Body of pancreas (tissue), 4 donors: ENCODE measurements around the gene CDH4.

Experiments used
- POLR2A ChIP-seq, 3 donors: fragments of 450-650 bp; IDR thresholded peaks; one replicate each; pipeline ENCODE4 v1.6.1; 2016; ENCODE audit warnings: antibody characterized with exemption in 3 of 3, mild to moderate bottlenecking in 2 of 3
- TF ChIP-seq, protein P1 (sequence below), 7 experiments: fragments of 450-650 bp in 4 of 7; fragments of 200-600 bp in 3 of 7; sonication (generic) in 3 of 7; IDR thresholded peaks; one replicate each; pipeline ENCODE4 v1.5.1; 2016 to 2019; ENCODE audit warnings: antibody characterized with exemption in 7 of 7

DNA sequence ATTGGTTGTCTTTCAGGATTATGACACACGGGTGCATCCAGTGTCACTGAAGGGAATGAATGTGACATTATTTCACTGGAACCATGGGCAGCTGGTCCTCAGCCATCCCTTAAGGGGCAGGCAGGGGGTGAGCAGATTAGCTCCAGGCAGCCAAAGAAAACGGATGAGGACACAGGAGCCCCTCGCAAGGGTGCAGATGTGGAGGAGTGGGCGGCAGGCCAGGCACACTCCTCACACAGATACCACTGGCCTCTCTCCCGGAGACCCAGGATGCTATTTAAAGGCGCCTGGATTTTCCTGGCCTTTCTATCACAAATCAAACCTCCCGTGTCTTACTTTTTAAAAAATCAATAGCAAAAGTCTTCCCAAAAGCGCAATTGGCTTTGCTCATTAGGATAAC lies 603.2 kb downstream of the CDH4 start:
- TF ChIP-seq, protein P1, sequence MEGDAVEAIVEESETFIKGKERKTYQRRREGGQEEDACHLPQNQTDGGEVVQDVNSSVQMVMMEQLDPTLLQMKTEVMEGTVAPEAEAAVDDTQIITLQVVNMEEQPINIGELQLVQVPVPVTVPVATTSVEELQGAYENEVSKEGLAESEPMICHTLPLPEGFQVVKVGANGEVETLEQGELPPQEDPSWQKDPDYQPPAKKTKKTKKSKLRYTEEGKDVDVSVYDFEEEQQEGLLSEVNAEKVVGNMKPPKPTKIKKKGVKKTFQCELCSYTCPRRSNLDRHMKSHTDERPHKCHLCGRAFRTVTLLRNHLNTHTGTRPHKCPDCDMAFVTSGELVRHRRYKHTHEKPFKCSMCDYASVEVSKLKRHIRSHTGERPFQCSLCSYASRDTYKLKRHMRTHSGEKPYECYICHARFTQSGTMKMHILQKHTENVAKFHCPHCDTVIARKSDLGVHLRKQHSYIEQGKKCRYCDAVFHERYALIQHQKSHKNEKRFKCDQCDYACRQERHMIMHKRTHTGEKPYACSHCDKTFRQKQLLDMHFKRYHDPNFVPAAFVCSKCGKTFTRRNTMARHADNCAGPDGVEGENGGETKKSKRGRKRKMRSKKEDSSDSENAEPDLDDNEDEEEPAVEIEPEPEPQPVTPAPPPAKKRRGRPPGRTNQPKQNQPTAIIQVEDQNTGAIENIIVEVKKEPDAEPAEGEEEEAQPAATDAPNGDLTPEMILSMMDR (IDR thresholded peaks at IDR 0.05) = no peak
- TF ChIP-seq POLR2A (IDR thresholded peaks at IDR 0.05) = no peak
